Neural cell (in vitro differentiated cells): Measurements from ENCODE around the gene DNAAF2. TPM values are rescaled to one million over a fixed set of nuclear protein-coding genes. Genes with fewer than 3 reads are reported as not detected.

Experiments
- H2AFZ ChIP-seq: fragments of 200-600, 300-800 bp; sonication (generic), shearing (Covaris generic); 2 replicates; pipeline ENCODE4 v1.6.0; 2014; ENCODE audit warnings: low read depth, mild to moderate bottlenecking, antibody characterized with exemption, low read length, moderate library complexity
- H3F3A ChIP-seq: fragments of 200-600 bp; shearing (Covaris generic); 2 replicates; pipeline ENCODE4 v1.6.1; 2016; ENCODE audit warnings: mild to moderate bottlenecking, moderate library complexity, mixed read lengths, antibody characterized with exemption, low read length; ENCODE audit not compliant: insufficient read depth, poor library complexity, severe bottlenecking
- H3K27ac ChIP-seq: fragments of 200-600, 300-800 bp; sonication (generic), shearing (Covaris generic); 2 replicates; pipeline ENCODE4 v1.5.1; 2014; ENCODE audit warnings: mild to moderate bottlenecking, low read length, moderate library complexity
- H3K27me3 ChIP-seq: fragments of 300-800, 200-600 bp; sonication (generic), shearing (Covaris generic); 2 replicates; pipeline ENCODE4 v1.6.0; 2014; ENCODE audit warnings: mild to moderate bottlenecking, low read depth, low read length, moderate library complexity; ENCODE audit not compliant: insufficient read depth
- H3K36me3 ChIP-seq: fragments of 300-800, 200-600 bp; sonication (generic), shearing (Covaris generic); 2 replicates; pipeline ENCODE4 v1.5.1; 2014; ENCODE audit warnings: mild to moderate bottlenecking, antibody characterized with exemption, low read length, moderate library complexity; ENCODE audit not compliant: insufficient read depth
- H3K4me2 ChIP-seq: fragments of 300-800, 200-600 bp; sonication (generic), shearing (Covaris generic); 2 replicates; pipeline ENCODE4 v1.6.0; 2014; ENCODE audit warnings: mild to moderate bottlenecking, low read length
- H3K4me3 ChIP-seq: fragments of 300-800, 200-600 bp; sonication (generic), shearing (Covaris generic); 2 replicates; pipeline ENCODE4 v1.5.1; 2014; ENCODE audit warnings: mild to moderate bottlenecking, low read length, moderate library complexity
- H3K79me2 ChIP-seq: fragments of 200-600 bp; shearing (Covaris generic); replicated peaks from 2 replicates; pipeline ENCODE4 v1.6.0; 2014; ENCODE audit warnings: mild to moderate bottlenecking, low read length, moderate library complexity; ENCODE audit not compliant: insufficient read depth
- H3K9ac ChIP-seq: fragments of 300-800, 200-600 bp; sonication (generic), shearing (Covaris generic); 2 replicates; pipeline ENCODE4 v1.6.1; 2016; ENCODE audit warnings: mild to moderate bottlenecking, low read length, mixed read lengths
- H3K9me2 ChIP-seq: fragments of 200-600 bp; shearing (Covaris generic); 2 replicates; pipeline ENCODE4 v1.6.1; 2016; ENCODE audit warnings: mild to moderate bottlenecking, low read length, mixed read lengths; ENCODE audit not compliant: insufficient read depth
- H3K9me3 ChIP-seq: fragments of 200-600, 300-800 bp; sonication (generic), shearing (Covaris generic); 2 replicates; pipeline ENCODE4 v1.6.1; 2016; ENCODE audit warnings: mild to moderate bottlenecking, mixed run types, low read length, moderate library complexity, mixed read lengths
- H4K20me1 ChIP-seq: fragments of 200-600 bp; shearing (Covaris generic); 2 replicates; pipeline ENCODE4 v1.6.1; 2016; ENCODE audit warnings: mild to moderate bottlenecking, mixed run types; ENCODE audit not compliant: insufficient read depth
- CTCF ChIP-seq: fragments of 450-650 bp; IDR thresholded peaks from 2 replicates; pipeline ENCODE4 v1.5.1; 2014; ENCODE audit warnings: antibody characterized with exemption, mild to moderate bottlenecking, moderate library complexity; ENCODE audit not compliant: poor library complexity, severe bottlenecking
- EP300 ChIP-seq: fragments of 450-650 bp; conservative IDR thresholded peaks from 2 replicates; pipeline ENCODE4 v1.6.1; 2014; ENCODE audit warnings: antibody characterized with exemption, mild to moderate bottlenecking, moderate library complexity; ENCODE audit not compliant: poor library complexity, severe bottlenecking
- EZH2 ChIP-seq: fragments of 200-600, 300-800 bp; shearing (Covaris generic), sonication (generic); IDR thresholded peaks from 2 replicates; pipeline ENCODE4 v1.6.1; 2014; ENCODE audit warnings: antibody characterized with exemption, low read length, borderline replicate concordance, mild to moderate bottlenecking; ENCODE audit not compliant: insufficient read depth, poor library complexity, severe bottlenecking
- MXI1 ChIP-seq: fragments of 450-650 bp; conservative IDR thresholded peaks from 2 replicates; pipeline ENCODE4 v1.6.1; 2014; ENCODE audit warnings: antibody characterized with exemption, mild to moderate bottlenecking; ENCODE audit not compliant: poor library complexity, severe bottlenecking
- POLR2AphosphoS5 ChIP-seq: IDR thresholded peaks from 2 replicates; pipeline ENCODE4 v1.6.1; 2012
- RAD21 ChIP-seq: fragments of 450-650 bp; conservative IDR thresholded peaks from 2 replicates; pipeline ENCODE4 v1.6.1; 2014; ENCODE audit warnings: antibody characterized with exemption, mild to moderate bottlenecking, moderate library complexity
- REST ChIP-seq: IDR thresholded peaks from 2 replicates; pipeline ENCODE4 v1.6.1; 2012; ENCODE audit warnings: borderline replicate concordance
- SMC3 ChIP-seq: fragments of 450-650 bp; conservative IDR thresholded peaks from 2 replicates; pipeline ENCODE4 v1.6.1; 2014; ENCODE audit warnings: antibody characterized with exemption, mild to moderate bottlenecking, moderate library complexity; ENCODE audit not compliant: poor library complexity
- TAF1 ChIP-seq: IDR thresholded peaks from 2 replicates; pipeline ENCODE4 v1.6.1; 2012; ENCODE audit warnings: low read depth
- polyA plus RNA-seq: library from polyadenylated mRNA; depleted of rRNA; stranded (reverse); fragments of >200 nt; gene quantifications from 2 replicates; pipeline ENCODE4 v1.2.3, GENCODE V29; 2014

The DNAAF2 gene
- polyA plus RNA-seq, 1 donor from 2014 or later: 41.6 TPM

GRCh38 chr14:49579841-49580240 is 55.2 kb downstream of the DNAAF2 start:
- peaks cover 45% of the 10 kb centered on the region for H3K79me2 ChIP-seq
- H4K20me1 ChIP-seq: no peaks in the 10 kb centered on the region
- H3K27me3 ChIP-seq: no peaks in the 10 kb centered on the region
- H3K9me2 ChIP-seq: no peaks in the 10 kb centered on the region
- H3K4me3 ChIP-seq: no peak overlapping the region
- H3K9ac ChIP-seq: no peak overlapping the region
- no peak overlapping the region for H3K27ac ChIP-seq
- H3K36me3 ChIP-seq: no peaks in the 10 kb centered on the region
- H3K4me2 ChIP-seq: no peak overlapping the region
- TF ChIP-seq EZH2 (no peak), REST (no peak), MXI1 (no peak), SMC3 (no peak), CTCF (no peak), RAD21 (no peak), POLR2AphosphoS5 (no peak), EP300 (no peak), TAF1 (no peak)
- no peaks in the 10 kb centered on the region for H3K9me3 ChIP-seq
- no peaks in the 10 kb centered on the region for H3F3A ChIP-seq
- no peak overlapping the region for H2AFZ ChIP-seq

- Histone ChIP-seq H3K9ac (no peak overlapping the region), H3K9me3 (no peaks in the 10 kb centered on the region), H3K79me2 (peaks cover 28% of the 10 kb centered on the region), H3K36me3 (no peaks in the 10 kb centered on the region), H3K9me2 (no peaks in the 10 kb centered on the region), H4K20me1 (no peaks in the 10 kb centered on the region), H3K4me2 (no peak overlapping the region), H2AFZ (no peak overlapping the region), H3K4me3 (no peak overlapping the region), H3F3A (no peaks in the 10 kb centered on the region), H3K27ac (no peak overlapping the region), H3K27me3 (no peaks in the 10 kb centered on the region)
- TF ChIP-seq CTCF (no peak), RAD21 (no peak), EP300 (no peak), POLR2AphosphoS5 (no peak), REST (no peak), MXI1 (no peak), SMC3 (no peak), EZH2 (no peak), TAF1 (no peak)
Measured at GRCh38 chr14:49578141-49578540, 56.9 kb downstream of the DNAAF2 start.
